Measurements from ENCODE around the gene CEACAM8. TPM values are rescaled to one million over a fixed set of nuclear protein-coding genes. Genes with fewer than 3 reads are reported as not detected.

Gene CEACAM8
- polyA plus RNA-seq, 3 donors: not detected

GRCh38 chr19:42542791-42543190, 51.9 kb downstream of the CEACAM8 start:
- Mint-ChIP-seq H3K27me3 (ENCODE audit: low read depth in 3 of 3) (peaks cover 31 to 42% (median 38%) of the 10 kb centered on the region in 3 donors), H3K36me3 (no peaks in the 10 kb centered on the region), H3K9me3 (peaks cover 0 to 4% (median 2%) of the 10 kb centered on the region in 7 donors), H3K4me1 (peaks cover 7% of the 10 kb centered on the region), H3K27ac (peak overlapping the region in 1 of 7 donors; percentile 66), H3K4me3 (no peak overlapping the region)
- intact Hi-C loops (cut with micrococcal nuclease): no loop called here
- Histone ChIP-seq H3K27me3 (ENCODE audit: control insufficient read depth in 2 of 2, insufficient read depth in 2 of 2, low read length in 2 of 2) (peaks cover 0 to 21% of the 10 kb centered on the region in 2 donors), H3K79me2 (ENCODE audit: insufficient read depth, low read length) (no peaks in the 10 kb centered on the region), H3K4me3 (replicated peaks in 1 of 3; ENCODE audit: low read depth in 2 of 3, low read length in 3 of 3) (no peak overlapping the region), H3K27ac (ENCODE audit: low read depth in 1 of 2, low read length in 2 of 2) (no peak overlapping the region), H3K4me2 (replicated peaks; ENCODE audit: extremely low read depth, low read length, poor library complexity, severe bottlenecking) (no peak overlapping the region), H4K20me1 (ENCODE audit: insufficient read depth, low read length) (no peaks in the 10 kb centered on the region), H3K9me3 (replicated peaks in 1 of 2; ENCODE audit: control insufficient read depth in 1 of 2, insufficient read depth in 1 of 2, low read length in 2 of 2) (no peaks in the 10 kb centered on the region), H3K9ac (ENCODE audit: insufficient read depth, low read length, poor library complexity, severe bottlenecking) (no peak overlapping the region), H3K4me1 (ENCODE audit: control insufficient read depth in 1 of 2, insufficient read depth in 2 of 2, low read length in 2 of 2) (peaks cover 0 to 5% of the 10 kb centered on the region in 2 donors), H2AFZ (ENCODE audit: insufficient read depth, low read depth, low read length, poor library complexity, severe bottlenecking) (no peak overlapping the region), H3K36me3 (replicated peaks in 1 of 2; ENCODE audit: control insufficient read depth in 1 of 2, insufficient read depth in 2 of 2, low read length in 2 of 2) (no peaks in the 10 kb centered on the region)
- WGBS (ENCODE audit: insufficient coverage): 96% methylated on average over 2 of the region's 2 CpGs
- TF ChIP-seq CTCF (IDR thresholded peaks at IDR 0.05): no peak
- DNase-seq: no peak

GRCh38 chr19:42540071-42540553, 54.6 kb downstream of the CEACAM8 start:
- Histone ChIP-seq H3K27me3 (ENCODE audit: control insufficient read depth in 2 of 2, insufficient read depth in 2 of 2, low read length in 2 of 2) (no peaks in the 10 kb centered on the region), H3K4me1 (ENCODE audit: control insufficient read depth in 1 of 2, insufficient read depth in 2 of 2, low read length in 2 of 2) (peaks cover 0 to 5% of the 10 kb centered on the region in 2 donors), H2AFZ (ENCODE audit: insufficient read depth, low read depth, low read length, poor library complexity, severe bottlenecking) (no peak overlapping the region), H3K79me2 (ENCODE audit: insufficient read depth, low read length) (no peaks in the 10 kb centered on the region), H4K20me1 (ENCODE audit: insufficient read depth, low read length) (no peaks in the 10 kb centered on the region), H3K9me3 (replicated peaks in 1 of 2; ENCODE audit: control insufficient read depth in 1 of 2, insufficient read depth in 1 of 2, low read length in 2 of 2) (no peaks in the 10 kb centered on the region), H3K4me3 (replicated peaks in 1 of 3; ENCODE audit: low read depth in 2 of 3, low read length in 3 of 3) (no peak overlapping the region), H3K4me2 (replicated peaks; ENCODE audit: extremely low read depth, low read length, poor library complexity, severe bottlenecking) (no peak overlapping the region), H3K36me3 (replicated peaks in 1 of 2; ENCODE audit: control insufficient read depth in 1 of 2, insufficient read depth in 2 of 2, low read length in 2 of 2) (no peaks in the 10 kb centered on the region), H3K27ac (ENCODE audit: low read depth in 1 of 2, low read length in 2 of 2) (no peak overlapping the region), H3K9ac (ENCODE audit: insufficient read depth, low read length, poor library complexity, severe bottlenecking) (no peak overlapping the region)
- no peaks in the 10 kb centered on the region for H3K36me3 Mint-ChIP-seq
- peaks cover 14 to 23% (median 21%) of the 10 kb centered on the region in 3 donors for H3K27me3 Mint-ChIP-seq (ENCODE audit: low read depth in 3 of 3)
- no peak overlapping the region for H3K27ac Mint-ChIP-seq
- peaks cover 7% of the 10 kb centered on the region for H3K4me1 Mint-ChIP-seq
- H3K4me3 Mint-ChIP-seq: no peak overlapping the region
- TF ChIP-seq CTCF (IDR thresholded peaks at IDR 0.05): no peak
- 93% methylated on average over 4 of the region's 8 CpGs for WGBS (ENCODE audit: insufficient coverage)
- intact Hi-C loops (cut with micrococcal nuclease): no loop called here
- H3K9me3 Mint-ChIP-seq: no peaks in the 10 kb centered on the region
- DNase-seq: no peak

All from CD14-positive monocyte (primary cell).